ENCODE data around the gene KCNC4.

The KCNC4 gene

DNA sequence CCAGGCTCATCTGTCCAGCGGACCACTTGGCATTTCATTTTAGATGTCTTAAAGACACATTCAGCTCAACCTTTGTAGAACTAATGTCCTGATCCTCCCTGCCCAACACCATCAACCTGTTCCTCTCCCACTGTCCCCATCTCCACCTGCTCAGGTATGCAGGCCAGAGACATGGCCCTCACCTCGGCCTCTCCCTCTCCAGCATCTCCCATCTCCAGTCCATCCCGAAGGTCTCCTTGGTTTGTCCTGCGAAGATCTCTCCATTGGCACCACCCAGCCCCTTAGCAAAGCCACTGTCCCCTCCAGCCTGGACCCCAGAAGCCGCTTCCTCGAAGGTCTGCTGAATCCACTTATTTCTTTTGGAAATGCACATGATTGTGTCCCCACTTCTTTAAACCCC lies 20.9 kb upstream of the KCNC4 start:
- no peak for DNase-seq
- in situ Hi-C loops (cut with HindIII; ENCODE audit: low pct_ligation_motif_present, low sequenced_read_pairs) = no loop called here
- Histone ChIP-seq H3K27me3 (replicated peaks) (no peaks in the 10 kb centered on the region), H3K4me3 (ENCODE audit: low read depth, low read length) (no peak overlapping the region), H3K27ac (no peak overlapping the region), H3K36me3 (replicated peaks) (no peaks in the 10 kb centered on the region)
- TF ChIP-seq CTCF (IDR thresholded peaks at IDR 0.05; ENCODE audit: low read depth, low read length, missing control alignments) = no peak

DNA sequence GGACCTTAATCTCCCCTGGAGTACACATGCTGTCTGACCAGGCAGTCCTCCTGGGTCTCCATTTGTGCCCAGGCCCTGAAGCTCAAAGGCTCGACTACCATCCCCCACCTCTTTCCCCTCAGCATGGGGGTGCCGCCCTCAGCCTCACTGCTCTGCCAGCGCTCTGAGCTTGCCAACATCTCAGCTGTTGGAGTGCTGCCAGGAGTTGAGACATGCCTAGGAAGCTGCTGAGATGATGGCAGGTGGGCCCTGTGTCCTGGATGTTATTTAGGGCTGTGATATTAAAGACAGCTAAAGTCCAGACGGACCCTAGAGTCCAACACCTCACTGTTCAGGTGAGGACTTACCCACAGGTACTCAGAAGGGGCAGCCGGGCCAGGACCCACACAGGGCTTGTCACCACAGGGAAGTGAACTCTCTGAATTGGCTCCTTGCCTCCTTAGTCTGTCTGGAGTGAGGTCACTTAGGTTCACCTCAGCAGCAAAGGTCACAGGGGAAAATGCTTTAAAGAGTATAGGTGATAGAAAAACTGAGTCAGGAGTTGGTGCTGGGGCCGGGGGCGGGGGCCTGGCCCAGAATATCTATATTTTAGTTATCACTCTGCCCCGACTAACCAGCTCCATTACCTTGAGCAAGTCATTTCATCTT lies 19.7 kb upstream of the KCNC4 start:
- TF ChIP-seq CTCF (IDR thresholded peaks at IDR 0.05; ENCODE audit: low read depth, low read length, missing control alignments) = no peak
- Histone ChIP-seq H3K4me3 (ENCODE audit: low read depth, low read length) (no peak overlapping the region), H3K27me3 (replicated peaks) (no peaks in the 10 kb centered on the region), H3K36me3 (replicated peaks) (no peaks in the 10 kb centered on the region), H3K27ac (no peak overlapping the region)
- DNase-seq = no peak
- in situ Hi-C loops (cut with HindIII; ENCODE audit: low pct_ligation_motif_present, low sequenced_read_pairs) = no loop called here

GRCh38 chr1:110192541-110192940 lies 17.6 kb upstream of the KCNC4 start:
- no peaks in the 10 kb centered on the region for H3K36me3 ChIP-seq (replicated peaks)
- in situ Hi-C loops (cut with HindIII; ENCODE audit: low pct_ligation_motif_present, low sequenced_read_pairs) = no loop called here
- DNase-seq = no peak
- no peaks in the 10 kb centered on the region for H3K27me3 ChIP-seq (replicated peaks)
- no peak for TF ChIP-seq CTCF (IDR thresholded peaks at IDR 0.05; ENCODE audit: low read depth, low read length, missing control alignments)
- no peak overlapping the region for H3K27ac ChIP-seq
- no peak overlapping the region for H3K4me3 ChIP-seq (ENCODE audit: low read depth, low read length)

DNA sequence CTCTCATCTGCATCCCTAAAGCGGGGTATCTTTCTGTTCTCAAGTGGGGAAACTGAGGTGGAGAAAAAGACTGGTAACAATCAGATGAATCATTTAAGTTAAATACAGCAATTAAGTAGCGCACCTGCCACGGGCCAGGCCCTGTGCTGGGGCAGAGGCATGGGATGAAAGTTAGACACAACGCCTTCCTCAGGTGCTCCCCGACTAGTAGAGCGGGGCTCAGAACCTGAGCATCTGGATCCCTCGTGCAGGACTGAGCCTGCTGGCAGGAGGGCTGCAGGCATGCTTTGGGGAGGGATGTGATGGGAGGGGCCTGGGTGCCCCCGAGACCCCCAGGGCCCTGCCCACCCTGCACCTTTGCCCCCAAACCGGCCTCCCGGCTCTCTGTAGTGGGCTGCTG lies 14.9 kb upstream of the KCNC4 start:
- no peak for TF ChIP-seq CTCF (IDR thresholded peaks at IDR 0.05; ENCODE audit: low read depth, low read length, missing control alignments)
- in situ Hi-C loops (cut with HindIII; ENCODE audit: low pct_ligation_motif_present, low sequenced_read_pairs) = no loop called here
- no peak for DNase-seq
- Histone ChIP-seq H3K27ac (no peak overlapping the region), H3K4me3 (ENCODE audit: low read depth, low read length) (no peak overlapping the region), H3K36me3 (replicated peaks) (no peaks in the 10 kb centered on the region), H3K27me3 (replicated peaks) (no peaks in the 10 kb centered on the region)

- peak; percentile 18 for DNase-seq
- in situ Hi-C loops (cut with HindIII; ENCODE audit: low pct_ligation_motif_present, low sequenced_read_pairs) = no loop called here
- no peaks in the 10 kb centered on the region for H3K27me3 ChIP-seq (replicated peaks)
- H3K27ac ChIP-seq = no peak overlapping the region
- no peak overlapping the region for H3K4me3 ChIP-seq (ENCODE audit: low read depth, low read length)
- peak; percentile 97 for TF ChIP-seq CTCF (IDR thresholded peaks at IDR 0.05; ENCODE audit: low read depth, low read length, missing control alignments)
- H3K36me3 ChIP-seq (replicated peaks) = no peaks in the 10 kb centered on the region
These were observed 13.0 kb upstream of the KCNC4 start for GRCh38 chr1:110196917-110197765.

Data from brain microvascular endothelial cell (primary cell).